NCI-H446 treated with DMSO at 0.1 percent for 48 hours (cell line): ENCODE data around the gene ARHGAP15.
A peak's percentile ranks its signal among the peaks of the same experiment; 100 is the strongest.

Experiments used
- DNase-seq: peaks from one replicate; lab custom pipeline; 2025; lab: John Stamatoyannopoulos, UW

ARHGAP15 gene

GRCh38 chr2:143169105-143169504 is 39.9 kb downstream of the ARHGAP15 start:
- no peak for DNase-seq

GRCh38 chr2:143171817-143172216 is 42.6 kb downstream of the ARHGAP15 start:
- DNase-seq: peak; percentile 49

GRCh38 chr2:143175438-143175837 is 46.2 kb downstream of the ARHGAP15 start:
- DNase-seq: no peak

GRCh38 chr2:143176606-143177005 is 47.4 kb downstream of the ARHGAP15 start:
- DNase-seq: no peak

GRCh38 chr2:143177096-143177786 is 48.0 kb downstream of the ARHGAP15 start:
- no peak for DNase-seq

DNA sequence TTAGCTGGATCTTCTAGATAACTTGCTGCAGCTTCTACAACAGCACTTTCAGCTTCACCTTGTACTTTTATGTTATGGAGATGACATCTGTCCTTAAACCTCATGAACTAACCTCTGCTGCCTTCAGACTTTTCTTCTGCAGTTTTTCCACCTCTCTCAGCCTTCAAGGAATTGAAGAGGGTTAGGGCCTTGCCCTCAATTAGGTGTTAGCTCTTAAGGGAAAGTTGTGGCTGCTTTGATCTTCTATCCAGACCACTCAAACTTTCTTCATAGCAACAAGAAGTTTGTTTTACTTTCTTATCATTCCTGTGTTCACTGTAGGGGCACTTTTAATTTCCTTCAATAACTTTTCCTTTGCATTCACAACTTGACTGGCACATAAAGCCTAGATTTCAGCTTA is 52.3 kb downstream of the ARHGAP15 start:
- no peak for DNase-seq

- no peak for DNase-seq
Measured at GRCh38 chr2:143182649-143183048, 53.4 kb downstream of the ARHGAP15 start.

DNA sequence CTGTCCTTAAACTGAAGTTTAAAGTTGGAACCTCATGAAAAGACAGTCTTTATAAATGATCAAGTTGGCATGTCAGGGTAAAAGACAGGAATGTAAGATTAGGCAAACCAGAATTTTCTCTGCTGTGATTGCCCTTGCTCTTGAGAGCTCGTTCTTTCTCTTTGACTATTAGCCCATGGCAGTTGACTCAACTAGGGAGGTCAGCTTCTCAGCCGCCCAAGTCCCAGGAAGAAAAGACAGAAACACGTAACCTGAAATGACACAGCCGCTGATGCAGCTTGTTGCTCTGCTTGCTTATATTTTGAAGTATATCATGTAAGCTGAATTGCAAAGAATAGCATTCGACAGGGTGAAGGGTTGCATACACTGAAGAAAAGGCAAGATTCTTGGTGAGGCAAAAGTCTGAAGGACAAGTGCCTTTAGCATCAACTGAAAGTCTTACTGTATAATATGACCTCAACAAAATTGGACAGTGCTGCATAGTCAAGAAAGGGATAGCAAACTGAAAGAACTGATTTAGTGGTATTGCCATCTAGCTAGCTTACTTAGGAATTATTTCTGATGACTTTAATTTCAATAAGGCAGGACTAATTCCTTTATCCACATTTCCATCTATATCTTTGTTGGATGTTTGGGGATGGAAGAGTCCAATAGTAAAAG is 54.7 kb downstream of the ARHGAP15 start:
- DNase-seq: no peak

DNA sequence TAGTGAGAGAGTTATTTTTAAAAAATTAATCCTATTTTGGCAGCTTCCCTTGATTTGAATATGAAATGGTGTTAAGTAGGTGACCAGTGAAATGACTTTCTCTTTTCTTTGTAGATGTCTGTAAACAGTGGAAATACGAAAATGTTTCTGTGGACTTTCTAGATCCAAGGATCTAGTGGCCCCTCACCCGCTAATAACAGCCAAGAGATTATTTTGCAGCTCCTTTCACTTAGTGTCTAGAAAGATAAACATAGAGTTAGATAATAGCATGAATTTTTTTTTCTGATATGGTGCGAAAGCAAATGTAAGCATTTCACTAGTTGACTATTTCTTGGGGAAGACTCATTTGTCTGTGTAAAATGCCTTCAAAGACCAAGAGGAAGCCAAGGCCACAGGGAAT is 57.7 kb downstream of the ARHGAP15 start:
- DNase-seq: no peak

DNA sequence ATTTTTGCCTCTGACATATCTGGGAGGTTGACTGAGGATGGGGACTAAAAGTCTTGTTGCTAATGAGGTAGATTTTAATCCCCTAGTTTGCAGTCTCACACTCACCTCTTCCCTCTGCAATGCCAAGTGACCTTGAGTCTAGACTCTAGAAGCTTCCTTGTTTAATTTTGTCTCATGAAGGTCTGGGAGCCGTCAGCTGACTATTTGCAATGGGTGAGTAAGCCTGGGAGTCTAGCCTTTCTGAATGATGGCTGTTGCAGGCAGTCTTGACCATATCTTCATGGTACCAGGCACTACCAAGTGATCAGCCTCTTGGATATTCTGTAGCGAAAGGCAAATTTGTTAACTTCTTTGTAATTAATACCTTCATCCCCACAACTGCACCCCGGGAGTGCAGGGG is 61.2 kb downstream of the ARHGAP15 start:
- no peak for DNase-seq

DNA sequence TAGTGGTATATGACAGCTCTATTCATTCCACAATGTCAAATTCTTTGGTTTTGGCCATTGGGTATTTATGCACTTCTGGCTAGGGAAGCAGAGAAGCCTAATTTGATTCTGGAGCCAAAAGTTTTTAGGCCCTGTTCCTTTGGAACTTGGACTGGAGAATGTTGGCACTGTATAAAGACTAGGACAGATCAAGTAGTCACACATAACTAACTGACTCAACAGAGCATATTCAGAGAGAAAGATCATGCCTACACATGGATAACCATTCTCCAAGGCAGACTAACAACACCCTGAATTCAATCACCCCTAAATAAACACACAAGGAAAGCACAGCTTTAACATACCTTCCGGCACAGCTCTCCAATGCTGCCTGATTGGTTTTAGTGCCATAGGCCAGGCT is 62.9 kb downstream of the ARHGAP15 start:
- peak; percentile 95 for DNase-seq

DNA sequence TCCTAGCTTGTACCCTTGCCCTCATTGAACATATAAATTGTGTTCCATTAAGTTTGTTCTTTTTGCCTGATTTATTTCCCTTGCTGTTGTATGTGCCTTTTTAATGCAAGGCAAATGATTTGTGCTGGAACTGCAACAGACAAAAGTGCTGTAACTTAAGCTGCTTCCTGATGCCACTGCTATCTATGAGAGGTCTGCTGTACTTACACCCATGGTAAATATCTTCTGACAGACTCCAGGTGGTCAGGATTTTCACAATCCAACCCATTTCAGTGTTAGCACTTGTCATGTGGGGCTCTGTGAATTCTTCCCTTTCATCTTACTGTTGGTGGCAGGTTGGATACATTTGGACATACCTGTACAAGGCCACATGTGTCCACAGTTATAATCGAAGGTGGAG is 63.5 kb downstream of the ARHGAP15 start:
- peak; percentile 86 for DNase-seq

GRCh38 chr2:143193121-143193520 is 63.9 kb downstream of the ARHGAP15 start:
- peak; percentile 96 for DNase-seq

DNA sequence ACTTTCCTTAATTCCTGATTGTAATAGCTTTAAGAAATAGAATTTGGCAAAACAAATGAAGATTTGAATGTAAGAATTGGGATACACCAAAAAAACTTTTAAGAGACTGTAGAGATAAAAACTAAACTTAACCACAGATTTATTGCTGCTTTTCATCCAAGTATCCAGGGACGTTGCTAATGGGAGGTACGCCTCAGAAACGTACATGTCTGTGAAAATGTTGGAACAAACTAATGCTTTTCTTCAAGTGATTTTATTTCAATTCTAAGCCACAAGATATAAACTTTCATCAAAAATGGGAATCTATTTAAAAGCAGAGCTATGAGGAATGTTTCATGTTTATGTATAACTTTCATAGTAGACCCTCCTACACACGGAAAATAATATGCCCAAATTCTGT is 66.3 kb downstream of the ARHGAP15 start:
- peak; percentile 13 for DNase-seq

DNA sequence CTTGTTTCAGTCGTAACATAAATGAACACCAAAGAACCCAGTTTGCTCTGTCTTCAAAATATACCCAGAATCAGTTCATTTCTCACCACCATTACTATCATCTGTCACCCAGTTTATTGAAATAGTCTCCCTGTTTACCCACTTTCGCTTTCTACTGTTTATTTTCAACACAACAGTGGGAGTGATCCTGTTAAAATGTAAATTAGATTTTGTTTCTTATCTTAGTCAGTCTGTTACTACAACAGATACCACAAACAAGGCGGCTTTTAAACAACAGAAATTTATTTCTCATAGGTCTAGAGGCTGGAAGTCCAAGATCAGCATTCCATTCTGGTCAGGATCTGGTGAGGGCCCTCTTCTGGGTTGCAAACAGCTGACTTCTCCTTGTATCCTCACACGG is 74.8 kb downstream of the ARHGAP15 start:
- DNase-seq: no peak

DNA sequence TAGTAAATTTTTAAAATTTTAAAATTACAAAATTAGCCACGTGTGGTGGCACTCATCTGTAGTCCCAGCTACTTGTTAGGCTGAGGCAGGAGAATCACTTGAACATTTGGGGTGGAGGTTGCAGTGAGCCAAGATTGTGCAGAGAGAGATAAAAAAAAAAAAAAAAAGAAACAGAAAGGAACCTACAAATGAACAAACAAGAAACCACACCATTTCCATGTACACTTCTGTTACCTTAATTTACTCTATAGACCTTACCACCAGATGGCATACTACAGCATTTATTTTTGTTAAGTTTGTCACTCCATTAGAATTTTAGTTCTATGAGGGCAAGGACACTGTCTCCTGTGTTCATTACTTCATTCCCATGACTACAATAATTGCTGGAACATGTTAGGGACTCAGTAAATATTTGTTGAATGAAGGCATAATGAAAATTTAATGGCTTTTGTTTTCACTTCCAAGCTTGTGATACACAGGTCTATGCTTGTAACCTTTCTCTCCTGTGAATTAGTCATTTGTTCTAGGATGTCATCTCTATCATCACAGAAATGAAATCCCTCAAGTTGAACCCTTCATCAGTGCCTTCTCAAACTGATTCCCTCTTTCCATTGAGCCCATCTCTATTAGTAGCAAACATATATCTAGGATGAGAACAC is 76.0 kb downstream of the ARHGAP15 start:
- peak; percentile 20 for DNase-seq

DNA sequence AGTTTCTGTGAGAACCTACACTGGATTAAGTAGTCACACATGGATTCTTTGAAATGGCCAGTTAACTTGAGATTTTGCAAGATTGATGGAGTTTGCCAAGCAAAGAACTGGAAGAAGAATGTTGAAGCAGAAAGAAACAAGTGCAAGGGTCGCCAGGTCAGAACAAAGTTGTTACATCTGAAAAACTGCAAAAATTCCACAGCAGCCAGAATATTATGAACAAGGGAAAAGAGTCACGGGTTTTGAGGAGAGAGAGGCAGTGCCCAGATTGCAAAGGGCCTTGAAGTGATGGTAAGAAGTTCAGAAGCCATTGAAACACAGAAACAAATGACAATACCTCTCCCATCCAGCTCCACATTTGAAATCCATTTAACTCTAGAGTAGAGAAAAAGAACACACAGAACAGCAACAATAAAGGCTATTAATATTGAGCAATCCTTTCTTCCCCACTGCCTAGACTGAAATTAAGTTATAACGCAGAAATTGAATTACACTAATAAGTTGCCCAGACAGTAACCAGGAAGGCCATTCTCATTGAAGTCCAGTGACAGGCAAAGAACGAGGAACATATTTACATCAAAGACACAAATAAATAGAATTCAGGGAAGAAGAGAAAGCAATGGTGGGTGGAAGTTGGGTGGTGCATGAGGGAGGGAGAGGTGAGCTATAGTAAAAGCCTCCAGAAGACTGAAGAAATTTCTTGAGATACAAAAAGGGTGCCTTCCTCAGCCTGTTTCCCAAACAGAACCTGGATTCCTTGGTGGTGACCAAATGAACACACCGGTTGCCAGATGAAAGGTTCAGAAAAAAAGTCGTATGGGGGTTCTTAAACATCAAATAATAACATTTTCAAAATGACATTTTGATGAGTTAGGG is 80.6 kb downstream of the ARHGAP15 start:
- DNase-seq: no peak

GRCh38 chr2:143210446-143210819 is 81.2 kb downstream of the ARHGAP15 start:
- DNase-seq: no peak

DNA sequence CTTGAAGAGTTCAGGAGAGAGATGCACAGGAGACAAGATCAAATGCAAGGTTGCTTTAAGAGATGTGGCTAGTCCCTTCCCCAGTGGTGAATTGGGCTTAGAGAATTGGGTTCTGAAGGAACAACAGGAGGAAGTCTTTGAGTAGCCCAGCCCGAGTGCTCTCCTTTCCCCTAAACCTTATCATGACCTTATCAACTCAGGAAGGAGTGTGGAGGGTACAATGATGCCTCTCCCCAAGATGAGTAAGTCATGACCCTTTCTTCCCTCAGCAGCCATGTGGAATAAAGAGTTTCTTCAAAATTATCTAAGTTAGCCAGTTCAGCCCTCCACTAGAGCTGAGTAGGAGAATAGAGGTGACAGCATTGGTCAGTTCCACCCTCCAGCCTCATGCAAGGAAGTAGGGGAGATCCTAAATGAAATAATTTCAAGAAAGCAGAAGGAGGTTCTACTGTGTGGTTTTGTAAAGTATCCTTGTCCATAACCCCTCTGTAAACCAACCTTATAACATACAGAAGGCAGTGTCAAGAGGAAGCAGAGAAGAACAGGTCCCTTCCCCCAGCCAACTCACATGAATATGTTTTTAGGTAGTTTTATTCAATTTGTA is 88.4 kb downstream of the ARHGAP15 start:
- DNase-seq: no peak

DNA sequence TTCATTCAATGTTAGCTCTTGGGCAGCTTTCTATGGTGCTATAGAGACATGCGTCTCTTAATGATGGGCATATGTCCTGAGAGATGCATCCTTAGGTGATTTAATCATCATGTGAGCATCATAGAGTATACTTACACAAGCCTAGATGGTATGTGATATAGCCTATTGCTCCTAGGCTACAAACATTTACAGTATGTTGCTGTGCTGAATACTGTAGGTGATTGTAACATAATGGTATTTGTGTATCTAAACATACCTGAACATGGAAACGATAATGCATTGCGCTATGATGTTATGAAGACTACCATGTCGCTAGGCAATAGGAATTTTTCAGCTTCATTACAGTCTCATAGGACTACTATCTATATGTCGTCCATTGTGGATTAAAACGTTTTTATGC is 89.4 kb downstream of the ARHGAP15 start:
- DNase-seq: no peak

DNA sequence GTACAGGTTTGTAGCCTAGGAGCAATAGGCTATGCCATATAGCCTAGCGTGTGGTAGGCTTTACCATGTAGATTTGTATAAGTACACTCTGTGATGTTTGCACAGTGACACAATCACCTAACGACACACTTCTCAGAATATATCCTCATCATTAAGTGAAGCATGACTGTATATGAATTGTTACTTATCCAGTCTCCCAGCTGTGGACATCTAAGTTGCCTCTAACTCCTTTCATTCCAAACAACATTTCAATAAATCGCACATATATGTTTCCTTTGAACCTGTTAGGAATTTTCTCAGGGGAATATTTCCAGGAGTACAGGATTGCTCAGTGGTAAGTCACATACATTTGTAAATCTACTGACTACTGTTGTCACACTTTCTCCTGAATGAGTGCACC is 90.0 kb downstream of the ARHGAP15 start:
- DNase-seq: no peak

DNA sequence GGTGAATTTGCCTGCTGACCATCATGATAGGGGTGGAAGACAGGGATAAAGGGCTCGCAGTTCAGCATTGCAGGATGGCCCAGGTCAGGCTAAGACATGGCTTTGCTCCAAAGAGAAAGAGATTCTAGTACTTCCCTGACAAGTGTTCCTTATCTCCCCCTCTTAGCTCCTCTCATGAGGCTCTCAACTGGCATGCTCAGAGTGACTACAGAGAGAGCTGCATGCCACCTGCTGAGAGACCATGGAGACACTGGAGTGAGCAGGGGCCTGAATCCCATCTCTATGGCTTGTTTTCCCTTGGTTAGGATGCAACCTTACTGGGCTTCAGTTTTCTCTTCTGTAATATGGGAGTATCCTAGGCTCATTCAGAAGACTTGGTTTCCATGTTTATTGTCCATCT is 94.3 kb downstream of the ARHGAP15 start:
- no peak for DNase-seq
